GM08714 (cell line): ENCODE measurements around the gene STK11IP.

Experiments used
- H3K4me3 ChIP-seq: fragments of 200-500 bp; sonication (Bioruptor generic); 2 replicates; pipeline ENCODE4 v1.5.1; 2014; ENCODE audit warnings: mild to moderate bottlenecking, low read length, inconsistent platforms
- ZNF274 ChIP-seq: IDR thresholded peaks from 2 replicates; pipeline ENCODE4 v1.6.1; 2012; ENCODE audit warnings: mild to moderate bottlenecking, low read depth, low read length

The STK11IP gene

DNA sequence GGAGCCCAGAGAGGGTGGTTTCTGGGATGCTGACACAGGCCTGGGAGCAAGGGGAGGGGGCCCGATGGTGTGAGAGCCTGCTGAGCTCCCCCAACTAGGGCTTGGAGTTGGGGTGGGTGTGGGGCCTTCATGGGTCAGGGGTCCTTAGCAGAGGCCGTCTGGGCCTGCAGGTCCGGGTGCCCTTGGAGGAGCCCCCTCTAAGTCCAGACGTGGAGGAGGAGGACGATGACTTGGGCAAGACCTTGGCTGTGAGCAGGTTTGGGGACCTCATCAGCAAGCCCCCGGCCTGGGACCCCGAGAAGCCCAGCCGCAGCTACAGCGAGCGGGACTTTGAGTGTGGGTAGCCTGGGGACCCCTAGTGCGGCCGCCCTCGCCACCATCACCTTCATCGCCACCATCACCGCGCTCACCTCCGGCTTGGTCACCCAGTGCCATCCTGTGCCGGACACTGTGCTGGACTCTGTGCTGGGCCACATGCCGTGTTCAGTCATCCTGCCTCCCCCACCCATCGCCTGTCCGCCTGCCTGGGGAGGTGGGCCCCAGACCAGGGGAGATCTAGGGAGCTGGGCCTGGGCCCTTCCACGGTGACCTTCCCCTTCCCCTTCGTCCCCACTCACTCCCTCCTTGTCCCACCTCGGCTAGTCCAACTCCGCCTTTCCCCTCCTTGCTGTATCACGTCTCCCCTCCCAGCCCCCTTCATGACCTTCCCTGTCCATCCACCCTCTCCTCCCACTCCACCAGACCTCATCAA, 30.8 kb downstream of the STK11IP start:
- H3K4me3 ChIP-seq: no peak overlapping the region
- no peak for TF ChIP-seq ZNF274

- H3K4me3 ChIP-seq: no peak overlapping the region
- TF ChIP-seq ZNF274: no peak
Measured at GRCh38 chr2:219628986-219629901, 31.6 kb downstream of the STK11IP start.

DNA sequence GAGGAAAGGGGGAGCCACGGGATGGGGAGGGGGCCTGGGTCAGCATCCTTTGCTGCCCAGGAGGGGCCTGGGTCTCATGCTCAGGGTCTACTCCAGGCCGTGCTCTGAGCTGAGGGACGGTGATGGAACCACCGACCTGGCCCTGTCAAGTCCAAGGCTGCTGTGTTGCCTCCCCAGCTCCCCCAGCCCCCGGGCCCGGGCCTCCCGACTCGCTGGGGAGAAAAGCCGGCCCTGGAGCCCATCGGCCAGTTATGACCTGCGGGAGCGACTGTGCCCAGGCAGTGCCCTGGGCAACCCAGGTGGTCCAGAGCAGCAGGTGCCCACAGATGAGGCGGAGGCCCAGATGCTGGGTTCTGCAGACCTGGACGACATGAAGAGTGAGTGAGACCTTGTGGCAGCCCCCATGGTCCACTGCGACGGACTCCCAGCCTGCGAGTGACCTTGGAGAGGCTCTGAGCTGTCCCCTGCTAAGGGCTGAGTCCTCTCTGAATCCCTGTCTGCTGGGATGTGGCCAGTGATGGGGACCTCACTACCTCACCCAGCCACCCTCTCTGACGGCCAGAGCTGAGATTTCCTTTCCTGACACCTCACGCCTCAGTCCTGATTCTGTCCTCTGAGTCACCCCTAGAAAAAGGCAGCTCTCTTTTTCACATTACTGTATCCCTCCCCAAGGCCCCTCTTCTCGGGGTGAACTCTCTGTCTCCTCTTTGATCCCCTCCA, 32.5 kb downstream of the STK11IP start:
- TF ChIP-seq ZNF274: no peak
- no peak overlapping the region for H3K4me3 ChIP-seq

- H3K4me3 ChIP-seq: no peak overlapping the region
- TF ChIP-seq ZNF274: no peak
Measured at GRCh38 chr2:219630770-219631405, 33.2 kb downstream of the STK11IP start.

GRCh38 chr2:219631406-219631891, 33.8 kb downstream of the STK11IP start:
- no peak overlapping the region for H3K4me3 ChIP-seq
- no peak for TF ChIP-seq ZNF274

DNA sequence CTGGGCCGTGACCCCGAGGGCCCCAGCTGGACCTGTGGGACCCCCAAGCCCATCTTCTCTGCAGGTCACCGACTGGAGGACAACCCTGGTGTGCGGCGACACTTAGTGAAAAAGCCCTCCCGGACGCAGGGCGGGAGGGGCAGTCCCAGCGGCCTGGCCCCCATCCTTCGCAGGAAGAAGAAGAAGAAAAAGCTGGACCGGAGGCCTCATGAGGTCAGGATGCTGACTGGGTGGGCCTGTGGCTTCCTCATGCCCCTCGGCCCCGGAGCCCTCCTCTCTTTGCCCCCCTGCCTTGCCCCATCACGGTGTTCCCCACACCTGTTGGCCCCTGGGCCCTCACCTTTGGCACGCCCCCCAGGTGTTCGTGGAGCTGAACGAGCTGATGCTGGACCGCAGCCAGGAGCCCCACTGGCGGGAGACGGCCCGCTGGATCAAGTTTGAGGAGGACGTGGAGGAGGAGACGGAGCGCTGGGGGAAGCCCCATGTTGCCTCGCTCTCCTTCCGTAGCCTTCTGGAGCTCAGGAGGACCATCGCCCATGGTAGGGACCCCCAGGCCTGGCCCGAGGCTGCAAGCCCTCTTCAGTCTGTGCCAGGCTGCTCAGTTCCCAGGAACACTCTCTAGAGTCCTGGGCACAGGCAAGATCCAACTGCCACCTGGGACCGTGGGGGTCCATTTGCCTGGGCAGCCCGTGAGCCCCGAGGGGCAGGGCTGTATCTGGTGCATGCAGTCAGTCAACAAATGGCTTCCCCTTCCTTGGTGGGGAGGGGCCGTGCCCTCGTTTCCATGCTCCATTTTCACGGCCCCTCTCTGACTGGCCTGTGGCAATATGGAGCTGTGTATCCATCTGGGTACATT, 34.5 kb downstream of the STK11IP start:
- no peak overlapping the region for H3K4me3 ChIP-seq
- TF ChIP-seq ZNF274: no peak

GRCh38 chr2:219632760-219633105, 35.1 kb downstream of the STK11IP start:
- no peak for TF ChIP-seq ZNF274
- H3K4me3 ChIP-seq: no peak overlapping the region

DNA sequence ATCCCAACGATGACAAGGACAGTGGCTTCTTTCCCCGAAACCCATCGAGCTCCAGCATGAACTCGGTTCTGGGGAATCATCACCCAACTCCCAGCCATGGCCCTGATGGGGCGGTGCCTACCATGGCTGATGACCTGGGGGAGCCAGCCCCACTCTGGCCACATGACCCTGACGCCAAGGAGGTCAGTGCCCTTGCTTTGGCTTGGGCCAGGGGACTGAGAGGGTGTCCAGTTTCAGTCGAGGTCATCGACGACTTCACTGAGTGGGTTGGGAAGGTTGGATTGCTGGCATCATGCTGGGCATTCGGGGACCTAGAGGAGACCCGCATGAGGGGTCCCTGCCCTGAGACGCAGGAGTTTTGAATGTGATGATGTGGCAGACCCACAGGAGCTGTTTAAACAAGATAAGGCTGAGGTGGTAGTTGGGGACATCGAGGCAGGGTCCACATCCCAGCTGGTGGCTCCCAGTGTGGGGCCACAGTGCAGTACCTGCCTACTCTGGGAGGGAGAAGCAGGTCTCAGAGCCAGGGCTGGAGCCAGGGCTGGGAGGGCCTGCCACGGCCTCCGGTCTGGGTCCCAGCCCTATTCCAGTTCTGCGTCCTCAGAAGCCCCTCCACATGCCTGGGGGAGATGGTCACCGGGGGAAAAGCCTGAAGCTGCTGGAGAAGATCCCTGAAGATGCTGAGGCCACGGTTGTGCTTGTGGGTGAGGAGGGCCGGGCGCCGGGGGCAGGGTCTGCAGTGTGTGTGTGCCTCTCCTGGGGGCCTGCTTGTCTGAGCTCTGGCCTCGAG, 35.8 kb downstream of the STK11IP start:
- no peak overlapping the region for H3K4me3 ChIP-seq
- TF ChIP-seq ZNF274: no peak

DNA sequence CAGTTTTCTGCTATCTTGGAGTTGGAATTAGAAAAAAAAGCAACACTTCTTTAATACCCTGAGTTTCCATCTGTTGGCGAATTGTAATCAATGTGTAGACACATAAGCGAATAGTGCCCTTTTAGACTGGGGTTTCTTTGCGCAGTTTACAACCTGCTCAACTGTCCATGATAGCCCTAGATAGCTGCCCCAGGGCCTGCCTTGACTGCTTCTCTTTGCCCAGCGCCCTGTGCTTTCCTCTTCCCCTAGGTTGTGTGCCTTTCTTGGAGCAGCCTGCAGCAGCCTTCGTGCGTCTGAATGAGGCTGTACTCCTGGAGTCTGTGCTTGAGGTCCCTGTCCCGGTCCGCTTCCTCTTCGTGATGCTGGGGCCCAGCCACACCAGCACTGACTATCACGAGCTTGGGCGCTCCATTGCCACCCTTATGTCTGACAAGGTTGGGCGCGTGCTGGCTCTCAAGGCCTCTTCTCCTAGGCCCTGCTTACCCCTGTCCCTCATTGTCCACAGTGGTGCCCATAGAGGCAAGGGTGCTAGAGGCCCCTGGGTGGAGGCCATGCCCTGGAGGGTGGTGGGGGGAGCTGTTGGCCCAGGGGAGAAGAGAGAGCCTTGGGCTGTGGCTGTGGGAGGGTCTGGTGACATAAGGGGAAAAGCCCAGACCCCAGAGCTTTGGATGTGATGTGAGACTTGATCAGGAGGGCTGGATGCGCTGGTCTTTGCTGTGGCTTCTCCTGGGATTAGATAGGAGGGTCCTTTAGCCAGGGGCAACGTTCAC, 36.7 kb downstream of the STK11IP start:
- no peak overlapping the region for H3K4me3 ChIP-seq
- TF ChIP-seq ZNF274: no peak

DNA sequence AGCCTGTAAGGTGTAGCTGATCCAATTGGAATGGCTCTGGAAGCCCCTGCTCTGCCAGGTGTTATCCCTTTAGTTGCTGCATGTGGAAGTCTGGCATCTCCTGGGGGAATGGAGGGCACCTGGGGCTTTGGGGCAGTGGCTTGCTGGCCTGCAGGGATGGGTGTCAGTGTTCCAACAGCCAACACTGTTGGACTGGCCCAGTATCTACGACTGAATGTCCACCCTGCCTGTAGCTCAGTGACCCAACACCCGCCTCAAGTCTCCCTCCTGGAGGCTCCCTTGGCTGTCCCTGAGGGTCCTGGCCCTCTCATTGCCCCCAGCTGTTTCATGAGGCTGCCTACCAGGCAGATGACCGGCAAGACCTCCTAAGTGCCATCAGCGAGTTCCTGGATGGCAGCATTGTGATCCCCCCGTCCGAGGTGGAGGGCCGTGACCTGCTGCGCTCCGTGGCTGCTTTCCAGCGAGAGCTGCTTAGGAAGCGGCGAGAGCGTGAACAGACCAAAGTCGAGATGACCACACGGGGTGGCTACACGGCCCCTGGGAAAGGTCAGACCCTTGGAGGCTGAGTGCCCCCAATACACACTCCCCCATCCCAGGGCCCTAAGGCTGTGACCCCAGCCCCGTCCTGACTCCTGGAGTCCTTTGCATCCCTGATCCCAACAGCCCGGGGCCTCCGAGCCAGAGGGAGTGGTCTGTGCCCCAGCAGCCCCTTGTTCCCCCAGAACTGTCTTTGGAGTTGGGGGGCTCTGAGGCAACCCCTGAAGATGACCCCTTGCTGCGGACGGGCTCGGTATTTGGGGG, 37.5 kb downstream of the STK11IP start:
- TF ChIP-seq ZNF274: no peak
- H3K4me3 ChIP-seq: no peak overlapping the region
